ENCODE measurements around the gene TCF4. TPM values are rescaled to one million over a fixed set of nuclear protein-coding genes. Genes with fewer than 3 reads are reported as not detected.

TCF4 gene
- total RNA-seq, 2 experiments from 2014 or later: 0.21 to 0.26 TPM

GRCh38 chr18:55418439-55418838, 169.6 kb downstream of the TCF4 start:
- no peaks in the 10 kb centered on the region for H3K36me3 Mint-ChIP-seq (ENCODE audit: low read depth)
- no peak overlapping the region for H3K4me3 Mint-ChIP-seq
- H3K27ac Mint-ChIP-seq: no peak overlapping the region
- POLR2A ChIA-PET: no interaction called here
- CTCF ChIA-PET: no interaction called here
- no peak for DNase-seq
- ATAC-seq: no peak
- H3K9me3 Mint-ChIP-seq (ENCODE audit: insufficient read depth): no peaks in the 10 kb centered on the region
- H3K27me3 Mint-ChIP-seq (ENCODE audit: low read depth): no peaks in the 10 kb centered on the region
- no peaks in the 10 kb centered on the region for H3K4me1 Mint-ChIP-seq (ENCODE audit: low read depth)

GRCh38 chr18:55416791-55417190, 171.2 kb downstream of the TCF4 start:
- no peaks in the 10 kb centered on the region for H3K4me1 Mint-ChIP-seq (ENCODE audit: low read depth)
- ChIA-PET CTCF (interaction anchor here (1.2 to 2.9 kb wide), 3 partner anchors 12 to 1159 kb away, joined by 4 to 14 read pairs (median 9); no protein-coding TSS in a partner anchor), POLR2A (no interaction called here)
- ATAC-seq (no peak), DNase-seq (no peak)
- H3K4me3 Mint-ChIP-seq: no peak overlapping the region
- no peaks in the 10 kb centered on the region for H3K9me3 Mint-ChIP-seq (ENCODE audit: insufficient read depth)
- H3K27ac Mint-ChIP-seq: no peak overlapping the region
- H3K36me3 Mint-ChIP-seq (ENCODE audit: low read depth): no peaks in the 10 kb centered on the region
- no peaks in the 10 kb centered on the region for H3K27me3 Mint-ChIP-seq (ENCODE audit: low read depth)

DNA sequence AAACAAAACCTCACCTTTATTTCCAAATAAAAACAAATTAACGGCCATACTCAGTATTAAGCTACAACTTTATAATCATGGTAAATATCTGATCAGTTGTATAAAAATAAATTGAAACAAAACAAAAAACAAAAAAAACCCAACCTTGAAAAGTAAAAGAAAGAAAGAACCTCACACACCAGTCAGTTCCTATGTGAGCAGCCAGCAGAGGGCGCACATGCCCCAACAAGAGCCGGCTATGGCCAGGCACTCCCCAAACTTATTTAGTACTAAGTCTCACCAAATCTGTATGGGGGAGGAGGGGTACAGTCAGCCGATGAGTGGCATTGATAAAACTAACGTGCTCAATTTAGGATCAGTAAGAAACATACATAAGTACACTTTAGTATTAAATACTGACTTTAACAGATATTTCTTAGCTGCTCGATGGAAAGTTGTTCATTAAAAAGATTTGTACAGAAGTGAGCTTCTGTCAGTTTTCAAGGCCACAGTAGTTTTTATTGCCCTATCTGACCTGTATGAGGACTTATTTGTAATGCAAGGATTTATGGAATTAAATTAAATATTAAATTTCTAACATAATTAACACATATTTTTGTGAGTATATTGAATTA, 172.6 kb downstream of the TCF4 start:
- H3K27me3 Mint-ChIP-seq (ENCODE audit: low read depth): no peaks in the 10 kb centered on the region
- DNase-seq (peak; percentile 82), ATAC-seq (peak; percentile 84)
- no peaks in the 10 kb centered on the region for H3K4me1 Mint-ChIP-seq (ENCODE audit: low read depth)
- ChIA-PET CTCF (interaction anchor here (0.7 to 2.9 kb wide), 14 partner anchors 9 to 1161 kb away, joined by 3 to 14 read pairs (median 4); no protein-coding TSS in a partner anchor), POLR2A (no interaction called here)
- H3K4me3 Mint-ChIP-seq: no peak overlapping the region
- H3K36me3 Mint-ChIP-seq (ENCODE audit: low read depth): no peaks in the 10 kb centered on the region
- no peak overlapping the region for H3K27ac Mint-ChIP-seq
- H3K9me3 Mint-ChIP-seq (ENCODE audit: insufficient read depth): no peaks in the 10 kb centered on the region

DNA sequence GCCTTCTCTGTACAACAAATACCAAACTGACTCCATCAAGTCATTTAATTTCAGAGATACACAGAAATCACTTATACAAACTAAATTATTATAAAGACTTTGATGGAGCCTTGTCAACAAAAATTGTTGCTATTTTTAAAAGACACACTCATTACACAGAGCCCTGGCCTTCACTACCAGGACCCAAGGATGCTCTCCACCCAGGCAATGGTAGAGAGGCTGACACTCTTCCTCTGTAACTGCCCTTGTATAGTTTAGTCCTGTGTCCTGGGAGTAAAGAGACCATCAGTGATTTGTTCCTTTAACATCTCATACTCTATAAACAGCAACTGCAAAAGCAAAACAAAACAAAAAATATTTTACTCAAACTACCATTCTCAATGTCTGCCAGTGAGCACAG, 173.5 kb downstream of the TCF4 start:
- H3K27me3 Mint-ChIP-seq (ENCODE audit: low read depth): peaks cover 2% of the 10 kb centered on the region
- no peaks in the 10 kb centered on the region for H3K36me3 Mint-ChIP-seq (ENCODE audit: low read depth)
- no peak for DNase-seq
- H3K27ac Mint-ChIP-seq: no peak overlapping the region
- no peak for ATAC-seq
- H3K4me1 Mint-ChIP-seq (ENCODE audit: low read depth): no peaks in the 10 kb centered on the region
- ChIA-PET CTCF (interaction anchor here (1.0 to 2.9 kb wide), 6 partner anchors 10 to 1162 kb away, joined by 3 to 14 read pairs (median 4); no protein-coding TSS in a partner anchor), POLR2A (no interaction called here)
- H3K4me3 Mint-ChIP-seq: no peak overlapping the region
- no peaks in the 10 kb centered on the region for H3K9me3 Mint-ChIP-seq (ENCODE audit: insufficient read depth)

- Mint-ChIP-seq H3K4me1 (ENCODE audit: low read depth) (no peaks in the 10 kb centered on the region), H3K9me3 (ENCODE audit: insufficient read depth) (no peaks in the 10 kb centered on the region), H3K4me3 (no peak overlapping the region), H3K27ac (no peak overlapping the region), H3K27me3 (ENCODE audit: low read depth) (peaks cover 2% of the 10 kb centered on the region), H3K36me3 (ENCODE audit: low read depth) (no peaks in the 10 kb centered on the region)
- ChIA-PET CTCF (no interaction called here), POLR2A (no interaction called here)
- ATAC-seq (no peak), DNase-seq (no peak)
These were observed 174.5 kb downstream of the TCF4 start for GRCh38 chr18:55413474-55413873.

DNA sequence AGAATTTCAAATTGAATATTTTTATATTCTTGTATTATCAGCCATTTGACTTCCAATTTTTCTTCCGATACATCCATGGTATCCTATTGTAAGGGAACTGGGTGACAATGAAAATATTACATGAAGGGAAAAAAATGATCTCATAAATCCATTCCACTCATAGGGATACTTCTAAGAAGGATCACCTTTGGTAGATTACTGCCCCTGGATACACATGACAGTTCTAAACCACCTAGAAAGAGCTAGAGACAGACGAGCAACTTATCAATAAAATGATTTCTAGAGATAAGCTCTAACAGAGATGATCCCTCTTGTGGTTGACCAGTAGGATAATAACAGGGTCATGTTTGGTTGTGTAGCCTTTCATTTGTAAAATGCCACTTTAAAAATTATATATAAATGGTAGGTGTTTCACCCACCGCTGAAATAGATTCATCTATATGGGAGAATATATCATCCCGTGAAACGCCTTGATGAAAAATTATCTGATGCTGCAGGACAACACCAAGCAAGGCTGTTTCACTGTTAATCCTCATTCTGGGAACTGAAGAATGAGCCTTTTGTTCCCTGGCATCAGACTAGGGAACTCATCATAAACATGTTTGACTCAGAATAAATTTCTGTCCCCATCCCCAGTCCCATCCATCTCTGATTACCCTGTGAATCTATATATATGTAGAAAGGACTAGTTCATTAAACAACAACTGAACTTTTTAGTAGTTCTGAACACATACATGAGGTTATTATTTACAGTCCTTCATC, 180.0 kb downstream of the TCF4 start:
- H3K27me3 Mint-ChIP-seq (ENCODE audit: low read depth): peaks cover 2% of the 10 kb centered on the region
- H3K4me1 Mint-ChIP-seq (ENCODE audit: low read depth): no peaks in the 10 kb centered on the region
- ChIA-PET CTCF (no interaction called here), POLR2A (no interaction called here)
- H3K4me3 Mint-ChIP-seq: no peak overlapping the region
- no peak overlapping the region for H3K27ac Mint-ChIP-seq
- ATAC-seq: no peak
- H3K36me3 Mint-ChIP-seq (ENCODE audit: low read depth): no peaks in the 10 kb centered on the region
- H3K9me3 Mint-ChIP-seq (ENCODE audit: insufficient read depth): no peaks in the 10 kb centered on the region
- no peak for DNase-seq

DNA sequence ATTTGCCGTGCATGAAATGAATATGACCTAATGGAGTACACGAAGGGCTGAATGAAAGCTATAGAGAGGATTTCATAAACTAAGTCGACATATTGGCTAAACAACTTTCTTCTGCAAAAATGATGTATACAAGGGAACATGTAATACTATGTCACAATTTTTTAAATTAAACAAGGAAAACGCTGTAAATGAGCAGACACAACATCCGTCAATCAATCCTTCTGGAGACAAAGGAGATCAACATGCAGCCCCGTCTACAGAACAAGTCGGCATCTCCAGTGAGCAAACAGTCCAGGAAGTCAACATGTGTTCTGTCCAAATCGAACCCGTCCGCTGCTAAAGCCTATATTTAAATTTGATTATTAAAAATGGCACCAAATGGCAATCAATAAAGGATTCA, 180.8 kb downstream of the TCF4 start:
- no peak for ATAC-seq
- Mint-ChIP-seq H3K27me3 (ENCODE audit: low read depth) (peaks cover 2% of the 10 kb centered on the region), H3K36me3 (ENCODE audit: low read depth) (no peaks in the 10 kb centered on the region), H3K4me1 (ENCODE audit: low read depth) (no peaks in the 10 kb centered on the region), H3K27ac (no peak overlapping the region), H3K4me3 (no peak overlapping the region), H3K9me3 (ENCODE audit: insufficient read depth) (no peaks in the 10 kb centered on the region)
- CTCF ChIA-PET: no interaction called here
- POLR2A ChIA-PET: no interaction called here
- no peak for DNase-seq

GRCh38 chr18:55406451-55406991, 181.5 kb downstream of the TCF4 start:
- Mint-ChIP-seq H3K27me3 (ENCODE audit: low read depth) (peaks cover 2% of the 10 kb centered on the region), H3K4me3 (no peak overlapping the region), H3K36me3 (ENCODE audit: low read depth) (no peaks in the 10 kb centered on the region), H3K9me3 (ENCODE audit: insufficient read depth) (no peaks in the 10 kb centered on the region), H3K27ac (no peak overlapping the region), H3K4me1 (ENCODE audit: low read depth) (no peaks in the 10 kb centered on the region)
- ATAC-seq: no peak
- ChIA-PET POLR2A (no interaction called here), CTCF (interaction anchor here (0.7 kb wide), 1 partner anchor 1155 kb away, joined by 3 read pairs; no protein-coding TSS in a partner anchor)
- no peak for DNase-seq

DNA sequence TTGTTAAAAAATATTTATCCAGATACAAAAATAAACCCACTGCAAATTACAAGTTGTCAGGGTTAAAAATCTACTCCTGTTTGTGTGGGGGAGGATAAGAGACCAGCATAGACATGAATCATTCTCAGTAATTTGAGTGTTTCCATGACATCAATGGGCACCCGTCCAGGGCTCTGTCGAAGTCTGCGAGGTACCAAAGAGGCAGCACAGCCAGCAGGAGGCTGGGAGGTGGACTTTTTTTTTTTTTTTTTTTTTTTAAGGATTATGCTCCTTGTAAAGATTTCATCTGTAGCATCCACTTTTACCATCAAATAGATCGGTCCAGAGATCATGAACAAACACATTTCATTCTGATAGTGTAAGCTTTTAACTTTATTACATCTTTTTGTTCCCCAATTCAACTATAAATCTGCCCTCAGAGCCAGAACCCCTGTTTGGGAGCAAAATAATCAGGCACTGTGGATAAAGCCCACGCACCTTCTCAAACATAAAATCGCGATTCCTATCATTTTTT, 182.0 kb downstream of the TCF4 start:
- Mint-ChIP-seq H3K36me3 (ENCODE audit: low read depth) (no peaks in the 10 kb centered on the region), H3K4me1 (ENCODE audit: low read depth) (no peaks in the 10 kb centered on the region), H3K4me3 (no peak overlapping the region), H3K9me3 (ENCODE audit: insufficient read depth) (no peaks in the 10 kb centered on the region), H3K27ac (no peak overlapping the region), H3K27me3 (ENCODE audit: low read depth) (peaks cover 2% of the 10 kb centered on the region)
- DNase-seq (no peak), ATAC-seq (no peak)
- POLR2A ChIA-PET: no interaction called here
- CTCF ChIA-PET: interaction anchor here (0.7 kb wide), 1 partner anchor 1156 kb away, joined by 3 read pairs; no protein-coding TSS in a partner anchor

DNA sequence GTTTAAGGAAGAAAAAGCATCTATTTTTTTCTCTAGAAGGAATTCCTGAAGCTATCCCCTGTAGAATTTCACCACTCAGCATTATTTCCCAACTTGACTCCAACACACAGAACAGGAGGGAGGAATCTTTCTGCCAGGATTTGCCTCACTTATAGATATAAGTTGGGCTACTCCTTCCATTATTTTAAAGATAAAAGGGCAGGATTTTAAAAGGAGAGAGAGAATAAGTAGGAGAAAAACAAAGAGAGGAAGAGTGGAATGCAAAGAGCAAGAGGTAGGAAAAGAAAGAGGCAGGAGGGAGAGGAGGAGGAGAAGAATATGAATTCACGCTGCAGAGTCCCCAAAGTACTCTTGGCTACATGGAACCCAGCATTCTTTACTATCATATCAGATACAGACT, 182.5 kb downstream of the TCF4 start:
- no peak for ATAC-seq
- DNase-seq: no peak
- Mint-ChIP-seq H3K4me3 (no peak overlapping the region), H3K4me1 (ENCODE audit: low read depth) (no peaks in the 10 kb centered on the region), H3K27ac (no peak overlapping the region), H3K36me3 (ENCODE audit: low read depth) (no peaks in the 10 kb centered on the region), H3K9me3 (ENCODE audit: insufficient read depth) (no peaks in the 10 kb centered on the region), H3K27me3 (ENCODE audit: low read depth) (peaks cover 2% of the 10 kb centered on the region)
- ChIA-PET POLR2A (no interaction called here), CTCF (no interaction called here)

DNA sequence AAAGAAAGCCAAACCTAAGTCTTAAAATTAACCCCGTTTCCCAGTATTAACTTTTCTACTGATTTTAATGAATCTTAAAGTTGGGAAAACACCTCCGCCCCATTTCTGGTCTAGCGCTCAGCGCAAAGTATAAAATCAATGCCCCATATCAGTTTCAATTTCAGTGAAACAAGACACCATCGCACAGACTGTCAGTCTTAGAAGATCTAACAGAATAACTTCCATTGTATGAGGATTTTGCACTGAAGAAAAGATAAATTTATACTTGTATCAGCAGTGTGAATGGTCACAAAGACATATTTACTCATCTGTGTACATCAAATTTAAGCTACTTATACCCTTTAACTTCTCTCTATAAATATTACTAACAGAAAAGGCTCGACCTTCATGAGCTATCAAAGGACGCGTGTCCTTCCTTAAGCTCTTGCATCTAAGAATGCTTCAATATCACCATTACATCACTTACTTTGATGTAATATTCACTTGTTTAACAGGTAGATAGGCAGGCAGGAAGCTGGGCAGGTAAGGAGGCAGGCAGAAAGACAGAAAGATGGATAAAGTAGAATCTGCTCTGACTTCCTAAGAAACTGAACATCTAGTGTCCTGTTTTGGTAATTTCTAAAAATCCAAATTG, 183.0 kb downstream of the TCF4 start:
- Mint-ChIP-seq H3K9me3 (ENCODE audit: insufficient read depth) (no peaks in the 10 kb centered on the region), H3K27ac (no peak overlapping the region), H3K4me1 (ENCODE audit: low read depth) (no peaks in the 10 kb centered on the region), H3K27me3 (ENCODE audit: low read depth) (peaks cover 2% of the 10 kb centered on the region), H3K4me3 (no peak overlapping the region), H3K36me3 (ENCODE audit: low read depth) (no peaks in the 10 kb centered on the region)
- no peak for DNase-seq
- ChIA-PET CTCF (no interaction called here), POLR2A (no interaction called here)
- no peak for ATAC-seq

All from activated CD8-positive, alpha-beta T cell treated with anti-CD3 and anti-CD28 coated beads, Interleukin-2, amount 10 ng/mL, durations not matched to agents 7 days and 5 days (primary cell).